Measurements from ENCODE around the gene USP31.
A peak's percentile ranks its signal among the peaks of the same experiment; 100 is the strongest.
"Not testable (repeated sequence)": the region's sequence is repeated elsewhere in the genome, so short reads cannot be mapped to it uniquely, and the experiment has no call there.

Gene USP31

GRCh38 chr16:23131931-23132621 lies 17.2 kb downstream of the USP31 start:
- DNase-seq, result no peak

- DNase-seq, result no peak
Observed at GRCh38 chr16:23131436-23131835, 17.8 kb downstream of the USP31 start.

- DNase-seq, result no peak
Observed at GRCh38 chr16:23131036-23131435, 18.2 kb downstream of the USP31 start.

GRCh38 chr16:23129686-23130085 lies 19.6 kb downstream of the USP31 start:
- DNase-seq, result no peak

GRCh38 chr16:23128056-23128455 lies 21.2 kb downstream of the USP31 start:
- no peak for DNase-seq

- DNase-seq, result peak; percentile 23
Observed at GRCh38 chr16:23125277-23125676, 24.0 kb downstream of the USP31 start.

- DNase-seq, result no peak
Observed at GRCh38 chr16:23124315-23124714, 24.9 kb downstream of the USP31 start.

GRCh38 chr16:23122144-23122543 lies 27.1 kb downstream of the USP31 start:
- no peak for DNase-seq

GRCh38 chr16:23121024-23121423 lies 28.2 kb downstream of the USP31 start:
- DNase-seq, result peak; percentile 22

- DNase-seq, result no peak
Observed at GRCh38 chr16:23120562-23120961, 28.7 kb downstream of the USP31 start.

GRCh38 chr16:23119570-23119969 lies 29.7 kb downstream of the USP31 start:
- DNase-seq, result peak; percentile 35

GRCh38 chr16:23114131-23114904 lies 34.9 kb downstream of the USP31 start:
- no peak for DNase-seq

GRCh38 chr16:23113185-23113584 lies 36.1 kb downstream of the USP31 start:
- DNase-seq, result peak; percentile 15

GRCh38 chr16:23110257-23110899 lies 38.9 kb downstream of the USP31 start:
- no peak for DNase-seq

- no peak for DNase-seq
Observed at GRCh38 chr16:23107936-23108335, 41.3 kb downstream of the USP31 start.

- DNase-seq, result no peak
Observed at GRCh38 chr16:23107117-23107516, 42.1 kb downstream of the USP31 start.

- no peak for DNase-seq
Observed at GRCh38 chr16:23105309-23105708, 43.9 kb downstream of the USP31 start.

- DNase-seq, result no peak
Observed at GRCh38 chr16:23104032-23104955, 45.0 kb downstream of the USP31 start.

GRCh38 chr16:23103603-23104002 lies 45.6 kb downstream of the USP31 start:
- DNase-seq, result no peak

- no peak for DNase-seq
Observed at GRCh38 chr16:23101012-23101550, 48.2 kb downstream of the USP31 start.

GRCh38 chr16:23096450-23096849 lies 52.8 kb downstream of the USP31 start:
- not testable (repeated sequence) for DNase-seq

GRCh38 chr16:23094136-23094535 lies 55.1 kb downstream of the USP31 start:
- DNase-seq, result not testable (repeated sequence)

GRCh38 chr16:23092801-23093117 lies 56.5 kb downstream of the USP31 start:
- DNase-seq, result no peak

All from NCI-H82 (cell line).